GM10847 (cell line): Measurements from ENCODE around the gene CSN1S1.

Source experiments
- POLR2A ChIP-seq: IDR thresholded peaks from 2 replicates; pipeline ENCODE4 v1.6.1; 2011; ENCODE audit not compliant: insufficient read length; ENCODE audit errors: extremely low read depth

CSN1S1 gene

GRCh38 chr4:69930768-69931167 is at the start of gene CSN1S1:
Gene CSN1S1, plus strand, starts transcription at chr4:69931068. Its CDS starts 1,488 bp downstream, at chr4:69932556.
- TF ChIP-seq POLR2A = no peak

GRCh38 chr4:69881173-69881773 is 49.6 kb upstream of the CSN1S1 start:
- TF ChIP-seq POLR2A = no peak

- TF ChIP-seq POLR2A = no peak
Observed at GRCh38 chr4:69882150-69882549, 48.7 kb upstream of the CSN1S1 start.

GRCh38 chr4:69888336-69888735 is 42.5 kb upstream of the CSN1S1 start:
- TF ChIP-seq POLR2A = no peak

GRCh38 chr4:69894186-69894585 is 36.7 kb upstream of the CSN1S1 start:
- no peak for TF ChIP-seq POLR2A

GRCh38 chr4:69894721-69895120 is 36.1 kb upstream of the CSN1S1 start:
- TF ChIP-seq POLR2A = no peak

- no peak for TF ChIP-seq POLR2A
Observed at GRCh38 chr4:69896530-69897116, 34.2 kb upstream of the CSN1S1 start.

GRCh38 chr4:69907151-69907550 is 23.7 kb upstream of the CSN1S1 start:
- TF ChIP-seq POLR2A = no peak

GRCh38 chr4:69909195-69909594 is 21.7 kb upstream of the CSN1S1 start:
- no peak for TF ChIP-seq POLR2A

- TF ChIP-seq POLR2A = no peak
Observed at GRCh38 chr4:69910016-69910782, 20.7 kb upstream of the CSN1S1 start.

- TF ChIP-seq POLR2A = no peak
Observed at GRCh38 chr4:69920874-69921273, 10.0 kb upstream of the CSN1S1 start.

GRCh38 chr4:69934150-69934549 is 3.3 kb downstream of the CSN1S1 start:
- no peak for TF ChIP-seq POLR2A

GRCh38 chr4:69936566-69936965 is 5.7 kb downstream of the CSN1S1 start:
- no peak for TF ChIP-seq POLR2A

- no peak for TF ChIP-seq POLR2A
Observed at GRCh38 chr4:69951602-69952001, 20.7 kb downstream of the CSN1S1 start.

GRCh38 chr4:69957209-69957608 is 26.3 kb downstream of the CSN1S1 start:
- no peak for TF ChIP-seq POLR2A

GRCh38 chr4:69965628-69966027 is 34.8 kb downstream of the CSN1S1 start, which contains the start of gene CSN2:
Gene CSN2, minus strand, starts transcription at chr4:69965728. Its CDS starts 4,733 bp downstream, at chr4:69960995.
- TF ChIP-seq POLR2A = no peak

- no peak for TF ChIP-seq POLR2A
Observed at GRCh38 chr4:69970071-69970470, 39.2 kb downstream of the CSN1S1 start.

- no peak for TF ChIP-seq POLR2A
Observed at GRCh38 chr4:69974631-69975030, 43.8 kb downstream of the CSN1S1 start.
